OCI-LY7 (cell line): ENCODE results near the gene SFPQ. TPM values are rescaled to one million over a fixed set of nuclear protein-coding genes. Genes with fewer than 3 reads are reported as not detected.
"Not testable (repeated sequence)": the region's sequence is repeated elsewhere in the genome, so short reads cannot be mapped to it uniquely, and the experiment has no call there.

ENCODE experiments used
- BruUV-seq: library from RNA; stranded (reverse); fragments of 400-500 nt; replicated peaks from 2 replicates; lab custom pipeline; 2021; lab: Mats Ljungman, UMichigan
- CTCF ChIA-PET: fragments of 300-600 bp; sonication (Branson Sonifier 250); formaldehyde crosslinking; loops from one replicate; lab custom pipeline; 2022; ENCODE audit warnings: antibody characterized with exemption; ENCODE audit not compliant: unreplicated experiment; lab: Charles Lee
- POLR2A ChIA-PET: fragments of 300-600 bp; sonication (Branson Sonifier 250); formaldehyde crosslinking; loops from one replicate; lab custom pipeline; 2022; ENCODE audit warnings: antibody characterized with exemption; lab: Charles Lee
- DNase-seq: peaks from one replicate; pipeline ENCODE4 v3.0.0-alpha.2; 2015; ENCODE audit warnings: low spot score
- H2AFZ ChIP-seq: fragments of 200-600 bp; sonication (generic), shearing (Covaris generic); 2 replicates; pipeline ENCODE4 v1.6.1; 2014; ENCODE audit warnings: mild to moderate bottlenecking, antibody characterized with exemption, low read length, moderate library complexity
- H3K27ac ChIP-seq: fragments of 200-600 bp; sonication (generic); 2 replicates; pipeline ENCODE4 v1.5.1; 2014; ENCODE audit warnings: mixed run types, low read depth, mild to moderate bottlenecking, moderate library complexity, low read length, inconsistent platforms; ENCODE audit not compliant: poor library complexity, severe bottlenecking
- H3K36me3 ChIP-seq: fragments of 200-600 bp; sonication (generic); 2 replicates; pipeline ENCODE4 v1.6.1; 2014; ENCODE audit warnings: mild to moderate bottlenecking, antibody characterized with exemption, low read length, moderate library complexity, mixed read lengths; ENCODE audit not compliant: insufficient read depth
- H3K4me1 ChIP-seq: fragments of 200-600 bp; sonication (generic); 2 replicates; pipeline ENCODE4 v1.5.1; 2014; ENCODE audit warnings: mild to moderate bottlenecking, low read length; ENCODE audit not compliant: insufficient read depth, poor library complexity, severe bottlenecking
- H3K4me2 ChIP-seq: fragments of 200-600 bp; sonication (generic); 2 replicates; pipeline ENCODE4 v1.6.1; 2014; ENCODE audit warnings: mild to moderate bottlenecking, low read length
- H3K4me3 ChIP-seq: fragments of 200-600 bp; sonication (generic); 2 replicates; pipeline ENCODE4 v1.5.1; 2014; ENCODE audit warnings: mild to moderate bottlenecking, low read depth, low read length; ENCODE audit not compliant: poor library complexity, severe bottlenecking
- H3K79me2 ChIP-seq: fragments of 200-600 bp; sonication (generic); 2 replicates; pipeline ENCODE4 v1.6.1; 2016; ENCODE audit warnings: low read depth, mild to moderate bottlenecking, low read length, moderate library complexity, mixed read lengths; ENCODE audit not compliant: insufficient read depth
- H3K9me2 ChIP-seq: fragments of 200-600 bp; sonication (generic); 2 replicates; pipeline ENCODE4 v1.6.1; 2016; ENCODE audit warnings: mild to moderate bottlenecking, low read length, mixed read lengths; ENCODE audit not compliant: insufficient read depth
- H3K9me3 ChIP-seq: fragments of 200-600 bp; sonication (generic); 2 replicates; pipeline ENCODE4 v1.6.1; 2014; ENCODE audit warnings: mild to moderate bottlenecking, mixed run types, low read length, mixed read lengths
- H4K20me1 ChIP-seq: fragments of 200-600 bp; sonication (generic); 2 replicates; pipeline ENCODE4 v1.6.1; 2014; ENCODE audit warnings: mild to moderate bottlenecking, antibody characterized with exemption, low read length, moderate library complexity, mixed read lengths; ENCODE audit not compliant: insufficient read depth
- EZH2phosphoT487 ChIP-seq: fragments of 200-600 bp; sonication (generic); IDR thresholded peaks from 2 replicates; pipeline ENCODE4 v1.6.1; 2018; ENCODE audit warnings: low read depth, borderline replicate concordance, mild to moderate bottlenecking, mixed run types, antibody characterized with exemption, low read length, moderate library complexity, mixed read lengths
- intact Hi-C: fragments of 100-400 bp; cut with micrococcal nuclease; formaldehyde crosslinking; loops from one replicate; pipeline ENCODE4 v1.10.0; 2022; ENCODE audit not compliant: unreplicated experiment
- total RNA-seq, 2 experiments: library from RNA; depleted of rRNA in 1 of 2; stranded (reverse); fragments of >200 nt in 1 of 2; shearing (Covaris generic) in 1 of 2; gene quantifications; 2 replicates each; pipeline ENCODE4 v1.2.3, GENCODE V29; 2014 to 2022
- TF ChIP-seq, protein P1 (sequence below): fragments of 200-600 bp; sonication (generic); conservative IDR thresholded peaks from 2 replicates; pipeline ENCODE4 v1.5.1; 2014; ENCODE audit warnings: mild to moderate bottlenecking, antibody characterized with exemption, low read length, moderate library complexity, mixed read lengths

SFPQ gene
- total RNA-seq, 2 experiments from 2014 or later = 395 to 532 TPM

DNA sequence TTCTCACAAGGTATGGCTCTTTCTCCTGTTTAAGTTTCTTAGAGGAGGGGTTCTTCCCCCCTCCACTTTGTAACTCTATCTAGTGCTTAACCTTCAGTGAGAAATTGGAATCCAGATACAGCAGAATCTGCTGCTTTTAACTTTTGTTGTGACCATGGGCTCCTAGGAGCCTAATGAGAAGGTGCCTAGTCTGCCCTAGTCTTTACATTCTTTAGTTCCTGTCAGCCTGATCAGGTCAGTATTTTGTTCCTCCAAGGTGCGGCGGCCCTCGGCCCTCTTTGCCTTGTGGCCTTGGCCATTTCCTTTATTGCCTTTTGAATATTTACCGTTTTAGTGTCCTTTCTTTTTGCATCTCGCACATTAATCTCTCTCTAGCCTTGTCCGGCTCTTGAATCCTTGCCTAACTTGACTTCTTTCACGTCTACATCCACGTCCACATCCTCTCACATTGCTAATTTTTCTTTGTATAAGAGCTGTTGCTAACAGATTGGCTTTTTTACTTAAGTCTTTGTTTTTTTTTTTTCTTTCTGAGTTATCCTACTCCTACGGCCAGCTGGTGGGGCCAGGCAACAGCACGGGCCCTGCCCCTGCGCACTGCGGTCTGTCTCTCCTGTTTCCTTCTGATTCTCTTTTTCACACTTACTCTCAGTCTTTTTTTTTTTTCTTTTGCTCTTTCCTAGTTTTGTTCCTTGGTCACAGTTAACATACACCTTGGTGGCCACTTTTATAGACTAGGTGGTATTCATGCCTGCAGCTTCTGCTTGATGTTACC lies 49.0 kb downstream of the SFPQ start:
- intact Hi-C loops = no loop called here
- DNase-seq = no peak
- Histone ChIP-seq H3K79me2 (no peaks in the 10 kb centered on the region), H2AFZ (no peak overlapping the region), H4K20me1 (no peaks in the 10 kb centered on the region), H3K9me3 (no peaks in the 10 kb centered on the region), H3K27ac (no peak overlapping the region), H3K9me2 (no peaks in the 10 kb centered on the region), H3K4me3 (no peak overlapping the region), H3K36me3 (no peaks in the 10 kb centered on the region), H3K4me1 (no peaks in the 10 kb centered on the region), H3K4me2 (no peak overlapping the region)
- TF ChIP-seq, protein P1, sequence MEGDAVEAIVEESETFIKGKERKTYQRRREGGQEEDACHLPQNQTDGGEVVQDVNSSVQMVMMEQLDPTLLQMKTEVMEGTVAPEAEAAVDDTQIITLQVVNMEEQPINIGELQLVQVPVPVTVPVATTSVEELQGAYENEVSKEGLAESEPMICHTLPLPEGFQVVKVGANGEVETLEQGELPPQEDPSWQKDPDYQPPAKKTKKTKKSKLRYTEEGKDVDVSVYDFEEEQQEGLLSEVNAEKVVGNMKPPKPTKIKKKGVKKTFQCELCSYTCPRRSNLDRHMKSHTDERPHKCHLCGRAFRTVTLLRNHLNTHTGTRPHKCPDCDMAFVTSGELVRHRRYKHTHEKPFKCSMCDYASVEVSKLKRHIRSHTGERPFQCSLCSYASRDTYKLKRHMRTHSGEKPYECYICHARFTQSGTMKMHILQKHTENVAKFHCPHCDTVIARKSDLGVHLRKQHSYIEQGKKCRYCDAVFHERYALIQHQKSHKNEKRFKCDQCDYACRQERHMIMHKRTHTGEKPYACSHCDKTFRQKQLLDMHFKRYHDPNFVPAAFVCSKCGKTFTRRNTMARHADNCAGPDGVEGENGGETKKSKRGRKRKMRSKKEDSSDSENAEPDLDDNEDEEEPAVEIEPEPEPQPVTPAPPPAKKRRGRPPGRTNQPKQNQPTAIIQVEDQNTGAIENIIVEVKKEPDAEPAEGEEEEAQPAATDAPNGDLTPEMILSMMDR = no peak
- no peak for TF ChIP-seq EZH2phosphoT487
- BruUV-seq = no TSS peak
- ChIA-PET POLR2A (no interaction called here), CTCF (no interaction called here)

- intact Hi-C loops, H4K20me1 ChIP-seq, H2AFZ ChIP-seq, H3K36me3 ChIP-seq, H3K4me3 ChIP-seq, H3K4me2 ChIP-seq, BruUV-seq, H3K9me2 ChIP-seq, CTCF ChIA-PET, H3K4me1 ChIP-seq, H3K79me2 ChIP-seq, H3K9me3 ChIP-seq, POLR2A ChIA-PET, H3K27ac ChIP-seq, DNase-seq: not testable (repeated sequence)
These were observed 50.2 kb downstream of the SFPQ start for GRCh38 chr1:35142728-35143127.

DNA sequence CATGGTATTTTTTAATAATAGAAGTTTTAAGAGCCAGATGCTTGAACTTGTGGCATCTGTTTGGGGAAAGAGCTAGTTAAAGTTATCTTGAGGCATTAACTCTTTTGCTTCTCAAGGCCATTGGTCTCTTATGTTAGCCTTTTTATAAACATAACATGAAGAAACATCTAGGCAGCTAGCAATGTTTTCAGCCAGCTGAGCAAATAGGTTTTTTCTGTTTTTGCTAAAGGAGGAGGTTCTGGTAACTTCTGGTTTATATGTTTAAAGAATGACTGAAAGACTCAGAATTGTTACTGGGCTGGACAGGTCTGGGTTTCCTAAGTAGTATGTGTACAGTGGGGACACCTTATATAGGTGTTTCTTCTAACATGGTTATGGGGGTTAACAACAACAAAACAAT lies 50.7 kb downstream of the SFPQ start:
- H3K27ac ChIP-seq, DNase-seq, intact Hi-C loops, H3K9me2 ChIP-seq, H2AFZ ChIP-seq, BruUV-seq, POLR2A ChIA-PET, CTCF ChIA-PET, H3K4me2 ChIP-seq, H3K36me3 ChIP-seq, H3K79me2 ChIP-seq, H3K4me1 ChIP-seq, H3K4me3 ChIP-seq, H4K20me1 ChIP-seq, H3K9me3 ChIP-seq: not testable (repeated sequence)

- H3K9me2 ChIP-seq, BruUV-seq, H3K36me3 ChIP-seq, DNase-seq, H3K4me2 ChIP-seq, H3K4me3 ChIP-seq, CTCF ChIA-PET, intact Hi-C loops, H2AFZ ChIP-seq, H4K20me1 ChIP-seq, H3K79me2 ChIP-seq, H3K9me3 ChIP-seq, POLR2A ChIA-PET, H3K27ac ChIP-seq, H3K4me1 ChIP-seq: not testable (repeated sequence)
These were observed 55.4 kb downstream of the SFPQ start for GRCh38 chr1:35137590-35137989.
